Measurements from ENCODE around the gene BBS9.

DNA sequence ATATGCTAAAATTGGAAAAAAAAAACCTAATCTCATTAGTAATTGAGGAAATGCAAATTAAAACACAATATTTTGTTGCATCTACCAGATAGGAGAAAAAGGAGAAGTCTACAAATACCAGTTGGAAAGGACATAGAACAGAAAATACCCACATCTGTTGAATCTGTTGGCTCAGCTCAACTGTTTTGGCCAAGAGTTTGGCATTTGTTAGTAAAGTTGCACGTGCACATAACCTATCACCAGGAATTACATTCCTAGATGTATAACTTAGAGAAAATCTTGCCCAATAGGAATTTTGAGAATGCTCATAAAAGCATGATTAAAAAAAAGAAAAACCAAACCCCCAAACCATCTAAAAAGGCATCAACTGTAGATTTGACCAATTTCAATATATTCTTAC is 493.9 kb downstream of the BBS9 start:
- TF ChIP-seq POLR2A (conservative IDR thresholded peaks at IDR 0.05) (no peak), CTCF (IDR thresholded peaks at IDR 0.05 in 2 of 3, conservative IDR thresholded peaks at IDR 0.05 in 1 of 3; ENCODE audit: insufficient read depth in 2 of 3, low read depth in 1 of 3, low read length in 3 of 3) (no peak), REST (IDR thresholded peaks at IDR 0.05; ENCODE audit: borderline replicate concordance) (no peak), REST (CRISPR knock-in tag; IDR thresholded peaks at IDR 0.05; ENCODE audit: low read depth) (no peak), ZNF830 (CRISPR knock-in tag; IDR thresholded peaks at IDR 0.05) (no peak), EZH2 (IDR thresholded peaks at IDR 0.05; ENCODE audit: borderline replicate concordance, low read depth, low read length) (no peak), RBM39 (optimal IDR thresholded peaks at IDR 0.05; ENCODE audit: low read depth, low read length) (no peak), TRIM24 (IDR thresholded peaks at IDR 0.05) (no peak), KHSRP (IDR thresholded peaks at IDR 0.05) (no peak), ZNF561 (CRISPR knock-in tag; conservative IDR thresholded peaks at IDR 0.05) (no peak), ATF2 (CRISPR knock-in tag; IDR thresholded peaks at IDR 0.05) (no peak), USF1 (CRISPR knock-in tag; IDR thresholded peaks at IDR 0.05) (no peak)
- TF ChIP-seq, protein P1, sequence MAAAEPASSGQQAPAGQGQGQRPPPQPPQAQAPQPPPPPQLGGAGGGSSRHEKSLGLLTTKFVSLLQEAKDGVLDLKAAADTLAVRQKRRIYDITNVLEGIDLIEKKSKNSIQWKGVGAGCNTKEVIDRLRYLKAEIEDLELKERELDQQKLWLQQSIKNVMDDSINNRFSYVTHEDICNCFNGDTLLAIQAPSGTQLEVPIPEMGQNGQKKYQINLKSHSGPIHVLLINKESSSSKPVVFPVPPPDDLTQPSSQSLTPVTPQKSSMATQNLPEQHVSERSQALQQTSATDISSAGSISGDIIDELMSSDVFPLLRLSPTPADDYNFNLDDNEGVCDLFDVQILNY (CRISPR knock-in tag; IDR thresholded peaks at IDR 0.05), result no peak

Measured in K562 (cell line).